ENCODE results near the gene MAGEA12.
"Not testable (repeated sequence)": the region's sequence is repeated elsewhere in the genome, so short reads cannot be mapped to it uniquely, and the experiment has no call there.

MAGEA12 gene

DNA sequence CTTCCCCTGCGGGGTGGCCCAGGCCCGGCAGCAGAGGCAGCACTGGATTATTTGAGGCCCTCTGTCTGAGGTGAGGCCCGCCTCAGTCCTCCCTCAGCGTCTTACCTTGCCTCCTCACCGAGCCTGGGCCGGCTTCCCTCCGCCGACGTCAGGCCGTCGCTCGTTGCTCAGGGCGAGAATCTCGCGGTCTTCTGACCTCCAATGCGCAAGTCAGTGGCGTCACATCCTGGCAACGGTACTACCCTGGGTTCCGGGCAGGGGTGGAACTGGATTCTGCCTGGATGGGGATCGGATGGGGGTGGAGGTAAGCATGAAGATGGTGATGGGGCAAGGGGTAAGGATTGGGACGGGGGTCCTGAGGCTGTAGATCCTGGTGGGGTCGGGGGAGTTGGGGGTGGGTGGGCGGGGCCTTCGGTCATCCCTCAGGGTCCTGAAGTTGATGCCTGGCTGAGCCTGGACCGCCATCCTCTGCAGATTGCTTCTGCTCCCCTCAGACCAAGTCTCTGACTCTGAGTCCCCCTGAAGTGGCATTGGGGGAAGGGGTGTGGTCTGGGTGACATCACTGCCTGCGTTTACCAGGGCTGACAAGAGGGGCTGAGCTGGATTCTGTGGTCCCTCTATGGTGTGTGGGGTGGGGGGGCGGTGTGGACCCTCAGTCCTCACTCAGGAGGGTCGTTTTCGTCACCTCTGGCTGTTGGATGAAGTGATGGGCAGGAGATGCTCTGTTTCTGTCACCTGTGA lies 36.2 kb downstream of the MAGEA12 start, which contains the start of gene MAGEA6:
TSS of gene MAGEA6 (minus strand) at position 141 of the 741 bp plus-strand sequence. CDS start 2,039 bp downstream, outside the sequence.
- DNase-seq = not testable (repeated sequence)

DNA sequence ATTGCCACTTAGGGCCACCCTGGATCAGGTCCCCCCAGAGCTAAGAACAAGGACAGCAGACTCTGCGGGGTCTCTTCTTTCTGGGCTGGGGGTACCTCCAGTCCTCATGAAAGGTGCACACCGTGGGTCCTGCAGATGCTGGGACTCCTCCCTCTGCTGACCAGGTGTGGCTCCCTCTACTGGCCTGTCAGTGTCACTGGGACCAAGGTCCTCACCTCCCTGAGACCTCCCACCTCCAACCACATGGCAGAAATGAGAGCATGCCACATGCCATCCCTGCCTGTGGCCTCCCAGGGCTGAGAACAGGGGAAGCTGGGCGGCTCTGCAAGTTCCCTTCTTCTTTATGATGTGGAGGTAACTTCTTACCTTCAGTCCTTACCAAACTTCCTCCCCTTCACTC lies 53.5 kb downstream of the MAGEA12 start:
- not testable (repeated sequence) for DNase-seq
